Measurements from ENCODE around the gene BAD. TPM values are rescaled to one million over a fixed set of nuclear protein-coding genes. Genes with fewer than 3 reads are reported as not detected.

Gene BAD
- total RNA-seq, 1 donor from 2014 or later: 46.9 TPM

DNA sequence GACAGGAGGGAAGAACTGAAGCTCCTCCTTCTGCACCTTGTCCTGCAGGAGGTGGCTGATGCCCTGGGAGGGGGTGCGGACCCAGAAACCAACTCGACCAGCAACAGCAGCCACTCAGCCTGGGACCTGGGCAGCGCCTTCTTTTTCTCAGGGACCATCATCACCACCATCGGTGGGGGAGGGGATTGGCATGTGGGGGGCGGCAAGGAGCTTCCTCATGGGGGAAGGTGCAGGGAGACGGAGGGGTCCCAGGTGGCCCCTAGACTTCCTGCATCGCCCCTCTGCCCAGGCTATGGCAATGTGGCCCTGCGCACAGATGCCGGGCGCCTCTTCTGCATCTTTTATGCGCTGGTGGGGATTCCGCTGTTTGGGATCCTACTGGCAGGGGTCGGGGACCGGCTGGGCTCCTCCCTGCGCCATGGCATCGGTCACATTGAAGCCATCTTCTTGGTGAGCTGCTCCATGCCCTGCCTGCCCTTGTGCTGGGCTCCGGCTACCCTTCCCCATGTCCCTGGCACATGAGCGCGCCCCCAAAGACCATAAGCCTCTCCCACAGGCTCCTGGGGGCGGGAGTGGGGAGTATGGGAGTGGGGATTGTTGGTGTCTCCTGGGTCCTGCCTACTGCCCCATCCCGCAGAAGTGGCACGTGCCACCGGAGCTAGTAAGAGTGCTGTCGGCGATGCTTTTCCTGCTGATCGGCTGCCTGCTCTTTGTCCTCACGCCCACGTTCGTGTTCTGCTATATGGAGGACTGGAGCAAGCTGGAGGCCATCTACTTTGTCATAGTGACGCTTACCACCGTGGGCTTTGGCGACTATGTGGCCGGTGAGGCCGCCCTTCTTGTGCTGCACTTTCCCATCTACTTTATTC is 12.6 kb upstream of the BAD start:
- Mint-ChIP-seq H3K9me3 (ENCODE audit: low read depth) (no peaks in the 10 kb centered on the region), H3K36me3 (ENCODE audit: insufficient read depth) (peaks cover 2% of the 10 kb centered on the region), H3K4me1 (ENCODE audit: low read depth) (peaks cover 5% of the 10 kb centered on the region), H3K27ac (no peak overlapping the region), H3K4me3 (ENCODE audit: low read depth) (no peak overlapping the region), H3K27me3 (peaks cover 90% of the 10 kb centered on the region)
- TF ChIP-seq, protein P1, sequence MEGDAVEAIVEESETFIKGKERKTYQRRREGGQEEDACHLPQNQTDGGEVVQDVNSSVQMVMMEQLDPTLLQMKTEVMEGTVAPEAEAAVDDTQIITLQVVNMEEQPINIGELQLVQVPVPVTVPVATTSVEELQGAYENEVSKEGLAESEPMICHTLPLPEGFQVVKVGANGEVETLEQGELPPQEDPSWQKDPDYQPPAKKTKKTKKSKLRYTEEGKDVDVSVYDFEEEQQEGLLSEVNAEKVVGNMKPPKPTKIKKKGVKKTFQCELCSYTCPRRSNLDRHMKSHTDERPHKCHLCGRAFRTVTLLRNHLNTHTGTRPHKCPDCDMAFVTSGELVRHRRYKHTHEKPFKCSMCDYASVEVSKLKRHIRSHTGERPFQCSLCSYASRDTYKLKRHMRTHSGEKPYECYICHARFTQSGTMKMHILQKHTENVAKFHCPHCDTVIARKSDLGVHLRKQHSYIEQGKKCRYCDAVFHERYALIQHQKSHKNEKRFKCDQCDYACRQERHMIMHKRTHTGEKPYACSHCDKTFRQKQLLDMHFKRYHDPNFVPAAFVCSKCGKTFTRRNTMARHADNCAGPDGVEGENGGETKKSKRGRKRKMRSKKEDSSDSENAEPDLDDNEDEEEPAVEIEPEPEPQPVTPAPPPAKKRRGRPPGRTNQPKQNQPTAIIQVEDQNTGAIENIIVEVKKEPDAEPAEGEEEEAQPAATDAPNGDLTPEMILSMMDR (IDR thresholded peaks at IDR 0.05; ENCODE audit: unreplicated experiment): no peak
- no peak for DNase-seq (ENCODE audit: low spot score, unreplicated experiment)

DNA sequence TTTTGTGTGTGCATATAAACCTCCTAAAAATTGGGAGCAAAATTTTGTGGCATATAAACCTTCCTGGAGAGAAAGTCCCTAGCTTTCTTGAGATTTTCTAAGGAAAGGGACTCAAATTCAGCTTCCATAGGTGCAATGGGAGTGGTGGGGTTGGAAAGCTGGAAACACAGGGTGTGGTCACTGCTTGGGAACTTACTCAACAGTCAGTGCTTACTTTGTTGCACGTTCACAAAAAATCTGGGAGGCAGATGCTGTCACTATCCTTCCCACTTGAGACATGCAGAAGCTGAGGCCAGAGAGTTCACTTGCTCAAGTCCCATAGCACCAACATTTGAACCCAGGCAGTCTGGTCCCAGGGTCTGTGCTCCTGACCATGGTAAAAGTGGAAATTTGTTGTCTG is 11.8 kb upstream of the BAD start:
- no peak for DNase-seq (ENCODE audit: low spot score, unreplicated experiment)
- H3K27ac Mint-ChIP-seq: no peak overlapping the region
- no peaks in the 10 kb centered on the region for H3K9me3 Mint-ChIP-seq (ENCODE audit: low read depth)
- no peak overlapping the region for H3K4me3 Mint-ChIP-seq (ENCODE audit: low read depth)
- peaks cover 5% of the 10 kb centered on the region for H3K4me1 Mint-ChIP-seq (ENCODE audit: low read depth)
- peaks cover 2% of the 10 kb centered on the region for H3K36me3 Mint-ChIP-seq (ENCODE audit: insufficient read depth)
- H3K27me3 Mint-ChIP-seq: peaks cover 84% of the 10 kb centered on the region
- TF ChIP-seq, protein P1 (IDR thresholded peaks at IDR 0.05; ENCODE audit: unreplicated experiment): no peak

DNA sequence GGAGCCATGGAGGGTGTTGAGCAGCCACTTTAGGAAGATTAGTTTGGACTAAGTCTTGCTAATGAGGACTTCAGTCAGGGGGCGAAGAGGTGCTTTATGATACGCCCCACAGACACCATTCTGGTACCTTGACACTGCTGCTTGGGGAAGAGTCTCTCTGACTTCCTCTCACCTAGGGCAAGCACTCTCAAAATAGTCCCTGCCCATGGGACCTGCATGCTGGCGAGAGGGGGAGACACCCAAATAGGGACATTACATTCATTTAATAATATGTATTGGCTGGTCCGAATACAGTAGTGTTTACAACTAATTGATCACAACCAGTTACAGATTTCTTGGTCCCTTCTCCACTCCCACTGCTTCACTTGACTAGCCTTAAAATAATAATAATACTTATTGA is 11.3 kb upstream of the BAD start:
- H3K4me3 Mint-ChIP-seq (ENCODE audit: low read depth): no peak overlapping the region
- H3K9me3 Mint-ChIP-seq (ENCODE audit: low read depth): no peaks in the 10 kb centered on the region
- DNase-seq (ENCODE audit: low spot score, unreplicated experiment): no peak
- peaks cover 84% of the 10 kb centered on the region for H3K27me3 Mint-ChIP-seq
- H3K4me1 Mint-ChIP-seq (ENCODE audit: low read depth): peaks cover 5% of the 10 kb centered on the region
- TF ChIP-seq, protein P1 (IDR thresholded peaks at IDR 0.05; ENCODE audit: unreplicated experiment): no peak
- peaks cover 2% of the 10 kb centered on the region for H3K36me3 Mint-ChIP-seq (ENCODE audit: insufficient read depth)
- no peak overlapping the region for H3K27ac Mint-ChIP-seq

DNA sequence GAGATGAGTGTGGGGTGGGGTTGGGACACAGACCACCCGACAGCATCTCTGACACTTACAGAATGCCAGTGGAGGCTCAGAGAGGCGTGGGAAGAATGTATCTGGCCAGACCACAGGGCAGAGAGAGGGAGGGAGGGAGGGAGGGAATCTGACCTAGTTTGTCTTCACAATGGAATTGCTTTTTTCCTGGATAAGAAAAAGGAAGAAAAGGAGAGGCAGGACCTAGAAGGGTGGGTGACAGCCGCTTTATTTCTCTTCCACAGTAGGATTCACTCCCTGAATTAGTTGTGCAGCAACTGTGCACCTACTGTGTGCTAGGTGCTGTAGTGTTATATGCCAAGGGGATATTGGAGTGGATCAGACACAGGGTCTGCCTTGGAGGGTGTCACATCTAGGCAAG is 10.3 kb upstream of the BAD start:
- DNase-seq (ENCODE audit: low spot score, unreplicated experiment): no peak
- H3K4me3 Mint-ChIP-seq (ENCODE audit: low read depth): no peak overlapping the region
- H3K27ac Mint-ChIP-seq: no peak overlapping the region

DNA sequence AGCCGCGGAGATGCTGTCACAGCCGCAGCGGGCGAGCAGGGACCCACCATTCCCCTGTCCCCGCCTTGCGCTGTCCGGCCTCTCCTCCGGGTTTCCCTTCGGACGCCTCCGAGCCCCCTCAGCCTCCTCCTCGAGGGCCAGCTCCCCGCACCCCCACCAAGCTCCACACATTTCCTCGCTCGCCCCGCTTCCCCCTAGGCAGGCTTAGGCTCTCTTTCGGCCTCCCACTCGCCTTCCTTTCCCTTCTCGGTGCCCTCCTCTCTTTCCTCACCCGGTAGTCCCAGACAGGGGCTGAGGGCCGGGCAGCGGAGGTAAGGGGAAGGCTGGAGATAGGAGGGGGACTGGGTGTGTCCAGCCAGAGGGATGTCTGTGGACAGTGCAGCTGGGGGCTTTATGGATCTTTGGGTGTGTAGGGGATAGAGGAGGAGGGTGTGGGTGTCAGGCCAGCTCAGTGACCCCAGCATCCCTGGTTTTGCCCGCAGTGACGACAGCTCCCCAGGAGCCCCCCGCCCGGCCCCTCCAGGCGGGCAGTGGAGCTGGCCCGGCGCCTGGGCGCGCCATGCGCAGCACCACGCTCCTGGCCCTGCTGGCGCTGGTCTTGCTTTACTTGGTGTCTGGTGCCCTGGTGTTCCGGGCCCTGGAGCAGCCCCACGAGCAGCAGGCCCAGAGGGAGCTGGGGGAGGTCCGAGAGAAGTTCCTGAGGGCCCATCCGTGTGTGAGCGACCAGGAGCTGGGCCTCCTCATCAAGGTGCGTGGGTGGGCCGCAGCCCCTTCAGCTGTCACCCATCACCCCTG is 8.2 kb upstream of the BAD start:
- no peaks in the 10 kb centered on the region for H3K9me3 Mint-ChIP-seq (ENCODE audit: low read depth)
- H3K36me3 Mint-ChIP-seq (ENCODE audit: insufficient read depth): peaks cover 6% of the 10 kb centered on the region
- peaks cover 69% of the 10 kb centered on the region for H3K27me3 Mint-ChIP-seq
- no peak overlapping the region for H3K4me3 Mint-ChIP-seq (ENCODE audit: low read depth)
- H3K27ac Mint-ChIP-seq: no peak overlapping the region
- no peak for DNase-seq (ENCODE audit: low spot score, unreplicated experiment)
- no peaks in the 10 kb centered on the region for H3K4me1 Mint-ChIP-seq (ENCODE audit: low read depth)
- TF ChIP-seq, protein P1 (IDR thresholded peaks at IDR 0.05; ENCODE audit: unreplicated experiment): no peak

More for the DNA sequence above, 10.3 kb upstream of the BAD start:
- no peaks in the 10 kb centered on the region for H3K9me3 Mint-ChIP-seq (ENCODE audit: low read depth)
- TF ChIP-seq, protein P1 (IDR thresholded peaks at IDR 0.05; ENCODE audit: unreplicated experiment): no peak
- H3K36me3 Mint-ChIP-seq (ENCODE audit: insufficient read depth): peaks cover 2% of the 10 kb centered on the region
- peaks cover 2% of the 10 kb centered on the region for H3K4me1 Mint-ChIP-seq (ENCODE audit: low read depth)
- H3K27me3 Mint-ChIP-seq: peaks cover 84% of the 10 kb centered on the region
